Mesenchymal stem cell (in vitro differentiated cells and primary cell): ENCODE results near the gene ELMO3.

ENCODE experiments used
- DNase-seq: peaks from one replicate; pipeline ENCODE4 v3.0.0-alpha.2; 2013
- H2AFZ ChIP-seq: one replicate; pipeline ENCODE4 v1.6.1; 2013; ENCODE audit warnings: low read depth, mild to moderate bottlenecking, control low read depth, inconsistent platforms, low read length, moderate library complexity
- H2AK5ac ChIP-seq: 2 replicates; pipeline ENCODE4 v1.6.1; 2013; ENCODE audit warnings: low read length, moderate library complexity, mild to moderate bottlenecking, inconsistent platforms; ENCODE audit not compliant: severe bottlenecking
- H2BK120ac ChIP-seq: one replicate; pipeline ENCODE4 v1.6.1; 2013; ENCODE audit warnings: low read depth, mild to moderate bottlenecking, inconsistent platforms, low read length, moderate library complexity
- H2BK12ac ChIP-seq, 2 experiments: one replicate each; pipeline ENCODE4 v1.6.1; 2013; ENCODE audit warnings: inconsistent platforms in 2 of 2, low read length in 2 of 2, mild to moderate bottlenecking in 2 of 2, moderate library complexity in 2 of 2, control low read depth in 1 of 2
- H2BK15ac ChIP-seq: one replicate; pipeline ENCODE4 v1.6.1; 2013; ENCODE audit warnings: mild to moderate bottlenecking, low read depth, inconsistent platforms; ENCODE audit not compliant: poor library complexity, severe bottlenecking
- H2BK5ac ChIP-seq: 2 replicates; pipeline ENCODE4 v1.6.1; 2013; ENCODE audit warnings: low read depth, mild to moderate bottlenecking, low read length, control low read depth, inconsistent platforms; ENCODE audit not compliant: poor library complexity, severe bottlenecking
- H3K14ac ChIP-seq, 2 experiments: one replicate each; pipeline ENCODE4 v1.6.1; 2013; ENCODE audit warnings: inconsistent platforms in 2 of 2, low read length in 2 of 2, control low read depth in 1 of 2, mild to moderate bottlenecking in 1 of 2, moderate library complexity in 1 of 2
- H3K18ac ChIP-seq, 2 experiments: one replicate each; pipeline ENCODE4 v1.6.1; 2013; ENCODE audit warnings: inconsistent platforms in 2 of 2, low read length in 2 of 2, control low read depth in 1 of 2, low read depth in 1 of 2, mild to moderate bottlenecking in 1 of 2
- H3K23ac ChIP-seq, 2 experiments: one replicate each; pipeline ENCODE4 v1.6.1; 2013; ENCODE audit warnings: inconsistent platforms in 2 of 2, low read length in 2 of 2, mild to moderate bottlenecking in 2 of 2, moderate library complexity in 2 of 2, control low read depth in 1 of 2
- H3K27ac ChIP-seq: 2 replicates; pipeline ENCODE4 v1.5.1; 2013; ENCODE audit warnings: mild to moderate bottlenecking, moderate library complexity, low read length, control low read depth, inconsistent platforms; ENCODE audit not compliant: poor library complexity, severe bottlenecking
- H3K27me3 ChIP-seq, 2 experiments: 2 replicates each; pipeline versions ENCODE4 v1.6.1 to v1.7.0; 2013; ENCODE audit warnings: low read length in 2 of 2, mild to moderate bottlenecking in 2 of 2, moderate library complexity in 2 of 2, control low read depth in 1 of 2, inconsistent platforms in 1 of 2; ENCODE audit not compliant: control insufficient read depth in 1 of 2, insufficient read depth in 1 of 2
- H3K36me3 ChIP-seq, 2 experiments: 2 replicates each; pipeline versions ENCODE4 v1.6.1 to v1.7.0; 2013; ENCODE audit warnings: low read length in 2 of 2, control low read depth in 1 of 2, inconsistent platforms in 1 of 2, low read depth in 1 of 2, mild to moderate bottlenecking in 1 of 2; ENCODE audit not compliant: insufficient read depth in 2 of 2, control insufficient read depth in 1 of 2
- H3K4ac ChIP-seq, 2 experiments: one replicate each; pipeline ENCODE4 v1.6.1; 2013; ENCODE audit warnings: inconsistent platforms in 2 of 2, low read length in 2 of 2, mild to moderate bottlenecking in 2 of 2, moderate library complexity in 2 of 2, control low read depth in 1 of 2, low read depth in 1 of 2
- H3K4me1 ChIP-seq: 2 replicates; pipeline ENCODE4 v1.6.1; 2013; ENCODE audit warnings: low read depth, low read length, control low read depth; ENCODE audit not compliant: control insufficient read depth, insufficient read depth
- H3K4me2 ChIP-seq: 2 replicates; pipeline ENCODE4 v1.6.1; 2013; ENCODE audit warnings: low read length, mild to moderate bottlenecking, inconsistent platforms; ENCODE audit not compliant: poor library complexity, severe bottlenecking
- H3K4me3 ChIP-seq, 2 experiments: 2 replicates each; pipeline versions ENCODE4 v1.5.1 to v1.7.0; 2013; ENCODE audit warnings: low read length in 2 of 2, mild to moderate bottlenecking in 2 of 2, control low read depth in 1 of 2, low read depth in 1 of 2; ENCODE audit not compliant: insufficient read depth in 1 of 2
- H3K79me1 ChIP-seq: replicated peaks from 2 replicates; pipeline ENCODE4 v1.6.1; 2013; ENCODE audit warnings: mild to moderate bottlenecking, control low read depth, low read length, inconsistent platforms; ENCODE audit not compliant: poor library complexity, severe bottlenecking
- H3K9ac ChIP-seq: 2 replicates; pipeline ENCODE4 v1.7.0; 2013; ENCODE audit warnings: mild to moderate bottlenecking, low read length, moderate library complexity
- H3K9me3 ChIP-seq: 2 replicates; pipeline ENCODE4 v1.7.0; 2013; ENCODE audit warnings: mild to moderate bottlenecking, low read length; ENCODE audit not compliant: control insufficient read depth
- H4K8ac ChIP-seq: one replicate; pipeline ENCODE4 v1.6.1; 2013; ENCODE audit warnings: inconsistent platforms, mild to moderate bottlenecking, low read length, moderate library complexity
- H4K91ac ChIP-seq: one replicate; pipeline ENCODE4 v1.6.1; 2013; ENCODE audit warnings: mild to moderate bottlenecking, low read length, inconsistent platforms
- whole genome bisulfite sequencing: methylation state at CpG from one replicate; pipeline ENCODE4 v1.1.7; 2013; ENCODE audit warnings: mixed read lengths; 5-methylcytosine and 5-hydroxymethylcytosine counted together

The ELMO3 gene

GRCh38 chr16:67202426-67202825 is 3.5 kb downstream of the ELMO3 start:
- Histone ChIP-seq H2BK5ac (no peak overlapping the region), H3K27ac (no peak overlapping the region), H3K9ac (no peak overlapping the region), H2BK15ac (no peak overlapping the region), H3K36me3 (peaks cover 17 to 71% of the 10 kb centered on the region in 2 experiments), H4K8ac (no peak overlapping the region), H2BK120ac (no peak overlapping the region), H3K18ac (no peak overlapping the region), H2BK12ac (no peak overlapping the region), H3K9me3 (no peaks in the 10 kb centered on the region), H2AK5ac (no peak overlapping the region), H3K14ac (no peak overlapping the region), H3K4me3 (no peak overlapping the region), H3K4ac (no peak overlapping the region), H3K4me2 (no peak overlapping the region), H3K4me1 (peaks cover 26% of the 10 kb centered on the region), H4K91ac (no peak overlapping the region), H3K23ac (no peak overlapping the region), H3K79me1 (peaks cover 13% of the 10 kb centered on the region), H2AFZ (no peak overlapping the region), H3K27me3 (no peaks in the 10 kb centered on the region)
- WGBS = 97% methylated on average over 12 of the region's 12 CpGs
- DNase-seq = no peak

- H2AK5ac ChIP-seq = no peak overlapping the region
- H3K27ac ChIP-seq = no peak overlapping the region
- no peak overlapping the region for H3K9ac ChIP-seq
- no peak for DNase-seq
- no peak overlapping the region for H3K18ac ChIP-seq
- WGBS = 95% methylated on average over 23 of the region's 23 CpGs
- no peak overlapping the region for H3K4me2 ChIP-seq
- H3K9me3 ChIP-seq = no peaks in the 10 kb centered on the region
- H2AFZ ChIP-seq = no peak overlapping the region
- H3K27me3 ChIP-seq = no peaks in the 10 kb centered on the region
- no peak overlapping the region for H2BK12ac ChIP-seq
- H3K36me3 ChIP-seq = peaks cover 11 to 65% of the 10 kb centered on the region in 2 experiments
- no peak overlapping the region for H4K8ac ChIP-seq
- H3K23ac ChIP-seq = no peak overlapping the region
- H3K79me1 ChIP-seq = peaks cover 9% of the 10 kb centered on the region
- no peak overlapping the region for H3K4ac ChIP-seq
- H3K14ac ChIP-seq = no peak overlapping the region
- no peak overlapping the region for H2BK120ac ChIP-seq
- H2BK5ac ChIP-seq = no peak overlapping the region
- no peak overlapping the region for H4K91ac ChIP-seq
- no peak overlapping the region for H2BK15ac ChIP-seq
- H3K4me3 ChIP-seq = no peak overlapping the region
- H3K4me1 ChIP-seq = peaks cover 27% of the 10 kb centered on the region
Observed at GRCh38 chr16:67202956-67203493, 4.1 kb downstream of the ELMO3 start.

DNA sequence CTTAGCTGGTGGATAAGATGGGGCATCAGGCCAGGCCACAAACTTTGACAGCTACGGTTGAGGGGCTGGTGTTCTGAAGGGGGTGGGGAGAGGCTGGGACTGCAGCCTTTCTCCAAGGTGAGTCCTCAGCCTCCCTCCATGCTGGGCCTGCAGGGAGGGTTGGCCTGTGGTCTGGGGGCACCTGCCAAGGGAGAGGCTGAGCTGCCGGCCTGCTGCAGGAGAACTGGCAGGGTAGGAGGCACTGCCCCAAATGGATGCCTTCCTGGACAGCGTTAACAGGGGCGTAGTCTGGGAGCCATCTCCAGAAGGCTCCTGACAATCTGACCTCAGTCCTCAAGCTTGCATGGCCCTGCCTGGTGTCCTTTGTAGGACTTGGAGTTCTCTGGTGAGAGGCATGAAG is 5.1 kb downstream of the ELMO3 start:
- Histone ChIP-seq H3K23ac (no peak overlapping the region), H3K36me3 (peaks cover 3 to 56% of the 10 kb centered on the region in 2 experiments), H3K4ac (no peak overlapping the region), H2BK12ac (no peak overlapping the region), H2AFZ (no peak overlapping the region), H2AK5ac (no peak overlapping the region), H3K9me3 (no peaks in the 10 kb centered on the region), H2BK15ac (no peak overlapping the region), H3K79me1 (peaks cover 7% of the 10 kb centered on the region), H3K18ac (no peak overlapping the region), H3K4me1 (peaks cover 25% of the 10 kb centered on the region), H4K91ac (no peak overlapping the region), H3K4me2 (no peak overlapping the region), H3K27me3 (no peaks in the 10 kb centered on the region), H3K4me3 (no peak overlapping the region), H2BK120ac (no peak overlapping the region), H4K8ac (no peak overlapping the region), H3K14ac (no peak overlapping the region), H3K9ac (no peak overlapping the region), H2BK5ac (no peak overlapping the region), H3K27ac (no peak overlapping the region)
- DNase-seq = no peak
- WGBS = 94% methylated on average over 4 of the region's 4 CpGs

GRCh38 chr16:67206129-67206837 is 7.4 kb downstream of the ELMO3 start:
- 97% methylated on average over 8 of the region's 8 CpGs for WGBS
- DNase-seq = no peak
- no peaks in the 10 kb centered on the region for H3K9me3 ChIP-seq
- no peak overlapping the region for H2BK12ac ChIP-seq
- H2AFZ ChIP-seq = no peak overlapping the region
- peaks cover 16 to 50% of the 10 kb centered on the region in 2 experiments for H3K36me3 ChIP-seq
- no peak overlapping the region for H3K4me2 ChIP-seq
- no peaks in the 10 kb centered on the region for H3K27me3 ChIP-seq
- H2BK120ac ChIP-seq = no peak overlapping the region
- H3K23ac ChIP-seq = no peak overlapping the region
- H3K14ac ChIP-seq = no peak overlapping the region
- H2BK15ac ChIP-seq = no peak overlapping the region
- no peak overlapping the region for H4K91ac ChIP-seq
- H3K18ac ChIP-seq = no peak overlapping the region
- H3K4me1 ChIP-seq = peaks cover 23% of the 10 kb centered on the region
- no peak overlapping the region for H2BK5ac ChIP-seq
- H2AK5ac ChIP-seq = no peak overlapping the region
- no peak overlapping the region for H3K4me3 ChIP-seq
- no peak overlapping the region for H3K27ac ChIP-seq
- no peak overlapping the region for H3K9ac ChIP-seq
- H4K8ac ChIP-seq = no peak overlapping the region
- H3K4ac ChIP-seq = no peak overlapping the region
- peaks cover 1% of the 10 kb centered on the region for H3K79me1 ChIP-seq
